ENCODE data around the gene MLLT10.
"Not testable (repeated sequence)": the region's sequence is repeated elsewhere in the genome, so short reads cannot be mapped to it uniquely, and the experiment has no call there.

MLLT10 gene

GRCh38 chr10:21534604-21535493, 817 bp downstream of the MLLT10 start:
- peaks cover 11% of the 10 kb centered on the region for H3K4me1 ChIP-seq (ENCODE audit: insufficient read depth, low read length)
- peaks cover 4% of the 10 kb centered on the region; the same call in 1 of the 2 replicates for H3K36me3 ChIP-seq (ENCODE audit: insufficient read depth, low read length)

GRCh38 chr10:21535494-21535965, 1.5 kb downstream of the MLLT10 start:
- Histone ChIP-seq H3K4me1 (ENCODE audit: insufficient read depth, low read length) (peaks cover 11% of the 10 kb centered on the region), H3K9ac (ENCODE audit: low read depth, low read length) (peak overlapping the region; percentile 53), H3K9me3 (ENCODE audit: control insufficient read depth, insufficient read depth, low read length) (no peaks in the 10 kb centered on the region), H3K36me3 (ENCODE audit: insufficient read depth, low read length) (peaks cover 10% of the 10 kb centered on the region; the same call in 1 of the 2 replicates)

More at GRCh38 chr10:21534604-21535493, 817 bp downstream of the MLLT10 start:
- peak overlapping the region; percentile 72 for H3K9ac ChIP-seq (ENCODE audit: low read depth, low read length)
- H3K9me3 ChIP-seq (ENCODE audit: control insufficient read depth, insufficient read depth, low read length), result no peaks in the 10 kb centered on the region

GRCh38 chr10:21535976-21536375, 1.9 kb downstream of the MLLT10 start:
- Histone ChIP-seq H3K36me3 (ENCODE audit: insufficient read depth, low read length) (peaks cover 10% of the 10 kb centered on the region), H3K4me1 (ENCODE audit: insufficient read depth, low read length) (peaks cover 11% of the 10 kb centered on the region), H3K9ac (ENCODE audit: low read depth, low read length) (peak overlapping the region; percentile 53)
- not testable (repeated sequence) for H3K9me3 ChIP-seq (ENCODE audit: control insufficient read depth, insufficient read depth, low read length)

- Histone ChIP-seq H3K36me3 (ENCODE audit: insufficient read depth, low read length) (peaks cover 10% of the 10 kb centered on the region), H3K9me3 (ENCODE audit: control insufficient read depth, insufficient read depth, low read length) (no peaks in the 10 kb centered on the region), H3K4me1 (ENCODE audit: insufficient read depth, low read length) (peaks cover 11% of the 10 kb centered on the region), H3K9ac (ENCODE audit: low read depth, low read length) (no peak overlapping the region)
Measured at GRCh38 chr10:21536874-21537273, 2.8 kb downstream of the MLLT10 start.

- H3K36me3 ChIP-seq (ENCODE audit: insufficient read depth, low read length), result peaks cover 29% of the 10 kb centered on the region
- H3K9ac ChIP-seq (ENCODE audit: low read depth, low read length); H3K4me1 ChIP-seq (ENCODE audit: insufficient read depth, low read length); H3K9me3 ChIP-seq (ENCODE audit: control insufficient read depth, insufficient read depth, low read length): not testable (repeated sequence)
Measured at GRCh38 chr10:21540701-21541100, 6.7 kb downstream of the MLLT10 start.

GRCh38 chr10:21547246-21547645, 13.2 kb downstream of the MLLT10 start:
- Histone ChIP-seq H3K36me3 (ENCODE audit: insufficient read depth, low read length) (peaks cover 23% of the 10 kb centered on the region), H3K9me3 (ENCODE audit: control insufficient read depth, insufficient read depth, low read length) (no peaks in the 10 kb centered on the region), H3K9ac (ENCODE audit: low read depth, low read length) (no peak overlapping the region), H3K4me1 (ENCODE audit: insufficient read depth, low read length) (no peaks in the 10 kb centered on the region)

GRCh38 chr10:21552638-21553037, 18.6 kb downstream of the MLLT10 start:
- H3K9me3 ChIP-seq (ENCODE audit: control insufficient read depth, insufficient read depth, low read length), result no peaks in the 10 kb centered on the region
- H3K4me1 ChIP-seq (ENCODE audit: insufficient read depth, low read length), result no peaks in the 10 kb centered on the region
- no peak overlapping the region for H3K9ac ChIP-seq (ENCODE audit: low read depth, low read length)
- peaks cover 10% of the 10 kb centered on the region for H3K36me3 ChIP-seq (ENCODE audit: insufficient read depth, low read length)

- Histone ChIP-seq H3K36me3 (ENCODE audit: insufficient read depth, low read length) (peaks cover 5% of the 10 kb centered on the region; the same call in 1 of the 2 replicates), H3K4me1 (ENCODE audit: insufficient read depth, low read length) (peaks cover 3% of the 10 kb centered on the region; the same call in 1 of the 2 replicates), H3K9ac (ENCODE audit: low read depth, low read length) (no peak overlapping the region), H3K9me3 (ENCODE audit: control insufficient read depth, insufficient read depth, low read length) (no peaks in the 10 kb centered on the region)
Measured at GRCh38 chr10:21556527-21556926, 22.5 kb downstream of the MLLT10 start.

GRCh38 chr10:21558984-21559383, 25.0 kb downstream of the MLLT10 start:
- H3K36me3 ChIP-seq (ENCODE audit: insufficient read depth, low read length); H3K9ac ChIP-seq (ENCODE audit: low read depth, low read length); H3K9me3 ChIP-seq (ENCODE audit: control insufficient read depth, insufficient read depth, low read length); H3K4me1 ChIP-seq (ENCODE audit: insufficient read depth, low read length): not testable (repeated sequence)

GRCh38 chr10:21570761-21571521, 36.9 kb downstream of the MLLT10 start:
- no peak overlapping the region for H3K9ac ChIP-seq (ENCODE audit: low read depth, low read length)
- no peaks in the 10 kb centered on the region for H3K4me1 ChIP-seq (ENCODE audit: insufficient read depth, low read length)
- H3K36me3 ChIP-seq (ENCODE audit: insufficient read depth, low read length), result no peaks in the 10 kb centered on the region
- H3K9me3 ChIP-seq (ENCODE audit: control insufficient read depth, insufficient read depth, low read length), result no peaks in the 10 kb centered on the region

GRCh38 chr10:21572578-21572977, 38.5 kb downstream of the MLLT10 start:
- no peaks in the 10 kb centered on the region for H3K4me1 ChIP-seq (ENCODE audit: insufficient read depth, low read length)
- H3K9ac ChIP-seq (ENCODE audit: low read depth, low read length), result no peak overlapping the region
- no peaks in the 10 kb centered on the region for H3K9me3 ChIP-seq (ENCODE audit: control insufficient read depth, insufficient read depth, low read length)
- no peaks in the 10 kb centered on the region for H3K36me3 ChIP-seq (ENCODE audit: insufficient read depth, low read length)

- H3K9ac ChIP-seq (ENCODE audit: low read depth, low read length); H3K9me3 ChIP-seq (ENCODE audit: control insufficient read depth, insufficient read depth, low read length); H3K36me3 ChIP-seq (ENCODE audit: insufficient read depth, low read length); H3K4me1 ChIP-seq (ENCODE audit: insufficient read depth, low read length): not testable (repeated sequence)
Measured at GRCh38 chr10:21574514-21574913, 40.5 kb downstream of the MLLT10 start.

- H3K4me1 ChIP-seq (ENCODE audit: insufficient read depth, low read length), result no peaks in the 10 kb centered on the region
- no peaks in the 10 kb centered on the region for H3K36me3 ChIP-seq (ENCODE audit: insufficient read depth, low read length)
- H3K9ac ChIP-seq (ENCODE audit: low read depth, low read length), result no peak overlapping the region
- H3K9me3 ChIP-seq (ENCODE audit: control insufficient read depth, insufficient read depth, low read length), result no peaks in the 10 kb centered on the region
Measured at GRCh38 chr10:21579291-21579690, 45.3 kb downstream of the MLLT10 start.

GRCh38 chr10:21581421-21581834, 47.4 kb downstream of the MLLT10 start:
- H3K4me1 ChIP-seq (ENCODE audit: insufficient read depth, low read length); H3K9ac ChIP-seq (ENCODE audit: low read depth, low read length); H3K36me3 ChIP-seq (ENCODE audit: insufficient read depth, low read length); H3K9me3 ChIP-seq (ENCODE audit: control insufficient read depth, insufficient read depth, low read length): not testable (repeated sequence)
